CD14-positive monocyte (primary cell): ENCODE measurements around the gene KLRG1. TPM values are rescaled to one million over a fixed set of nuclear protein-coding genes. Genes with fewer than 3 reads are reported as not detected.

Experiments
- DNase-seq, 3 donors: peaks; one replicate each; pipeline ENCODE4 v3.0.0-alpha.2; 2011 to 2022
- H2AFZ ChIP-seq: 2 replicates; pipeline ENCODE4 v1.6.0; 2012; ENCODE audit warnings: mild to moderate bottlenecking, low read depth, low read length, inconsistent platforms; ENCODE audit not compliant: insufficient read depth, poor library complexity, severe bottlenecking
- H3K27ac ChIP-seq, 2 donors: 1 replicate in 1 of 2; 2 replicates in 1 of 2; pipeline ENCODE4 v1.5.1; 2012 to 2013; ENCODE audit warnings: low read length in 2 of 2, control low read depth in 1 of 2, inconsistent platforms in 1 of 2, low read depth in 1 of 2, mild to moderate bottlenecking in 1 of 2
- H3K27me3 ChIP-seq, 2 donors: one replicate each; pipeline versions ENCODE4 v1.6.0 to v1.6.1; 2011 to 2013; ENCODE audit warnings: low read length in 2 of 2; ENCODE audit not compliant: control insufficient read depth in 2 of 2, insufficient read depth in 2 of 2
- H3K36me3 ChIP-seq, 2 donors: replicated peaks in 1 of 2; 1 replicate in 1 of 2; 2 replicates in 1 of 2; pipeline versions ENCODE4 v1.5.1 to v1.6.1; 2012 to 2013; ENCODE audit warnings: low read length in 2 of 2, control low read depth in 1 of 2, inconsistent platforms in 1 of 2, mild to moderate bottlenecking in 1 of 2; ENCODE audit not compliant: insufficient read depth in 2 of 2, control insufficient read depth in 1 of 2
- H3K4me1 ChIP-seq, 2 donors: 1 replicate in 1 of 2; 2 replicates in 1 of 2; pipeline versions ENCODE4 v1.5.1 to v1.6.1; 2012 to 2013; ENCODE audit warnings: low read length in 2 of 2, control low read depth in 1 of 2, inconsistent platforms in 1 of 2, mild to moderate bottlenecking in 1 of 2, moderate library complexity in 1 of 2; ENCODE audit not compliant: insufficient read depth in 2 of 2, control insufficient read depth in 1 of 2
- H3K4me2 ChIP-seq: replicated peaks from 2 replicates; pipeline ENCODE3; 2012; ENCODE audit warnings: low read length, moderate library complexity, mild to moderate bottlenecking; ENCODE audit not compliant: poor library complexity, severe bottlenecking; ENCODE audit errors: extremely low read depth
- H3K4me3 ChIP-seq, 3 experiments: fragments of 200-600 bp in 1 of 3; sonication (generic) in 1 of 3; replicated peaks in 1 of 3; 1 replicate in 2 of 3; 2 replicates in 1 of 3; pipeline ENCODE4 v1.5.1; 2011 to 2013; ENCODE audit warnings: low read length in 3 of 3, mild to moderate bottlenecking in 3 of 3, control low read depth in 2 of 3, low read depth in 2 of 3, inconsistent platforms in 1 of 3, moderate library complexity in 1 of 3
- H3K79me2 ChIP-seq: 2 replicates; pipeline ENCODE4 v1.6.0; 2012; ENCODE audit warnings: mild to moderate bottlenecking, control low read depth, inconsistent platforms, low read length, moderate library complexity; ENCODE audit not compliant: insufficient read depth
- H3K9ac ChIP-seq: 2 replicates; pipeline ENCODE4 v1.6.0; 2017; ENCODE audit warnings: low read length, mild to moderate bottlenecking; ENCODE audit not compliant: insufficient read depth, poor library complexity, severe bottlenecking
- H3K9me3 ChIP-seq, 2 donors: replicated peaks in 1 of 2; 1 replicate in 1 of 2; 2 replicates in 1 of 2; pipeline versions ENCODE4 v1.5.1 to v1.6.1; 2012 to 2013; ENCODE audit warnings: low read length in 2 of 2, control low read depth in 1 of 2; ENCODE audit not compliant: control insufficient read depth in 1 of 2, insufficient read depth in 1 of 2
- H4K20me1 ChIP-seq: 2 replicates; pipeline ENCODE4 v1.6.0; 2012; ENCODE audit warnings: mild to moderate bottlenecking, low read length, control low read depth, moderate library complexity; ENCODE audit not compliant: insufficient read depth
- H3K27ac Mint-ChIP-seq, 7 donors: one replicate each; pipeline ENCODE4 v1.8.0; 2020; ENCODE audit warnings: mild to moderate bottlenecking in 7 of 7, mixed read lengths in 7 of 7, moderate library complexity in 6 of 7, inconsistent platforms in 2 of 7
- H3K27me3 Mint-ChIP-seq, 3 donors: one replicate each; pipeline ENCODE4 v1.8.0; 2021 to 2022; ENCODE audit warnings: low read depth in 3 of 3, mild to moderate bottlenecking in 3 of 3, mixed read lengths in 3 of 3, moderate library complexity in 3 of 3, inconsistent platforms in 1 of 3
- H3K36me3 Mint-ChIP-seq, 2 donors: one replicate each; pipeline ENCODE4 v1.8.0; 2020; ENCODE audit warnings: mixed read lengths in 2 of 2, inconsistent platforms in 1 of 2, mild to moderate bottlenecking in 1 of 2
- H3K4me1 Mint-ChIP-seq: one replicate; pipeline ENCODE4 v1.8.0; 2020; ENCODE audit warnings: mild to moderate bottlenecking, mixed read lengths
- H3K4me3 Mint-ChIP-seq, 2 donors: one replicate each; pipeline ENCODE4 v1.8.0; 2020; ENCODE audit warnings: mild to moderate bottlenecking in 2 of 2, mixed read lengths in 2 of 2, moderate library complexity in 1 of 2
- H3K9me3 Mint-ChIP-seq, 7 donors: one replicate each; pipeline ENCODE4 v1.8.0; 2020 to 2022; ENCODE audit warnings: mixed read lengths in 7 of 7, mild to moderate bottlenecking in 6 of 7, moderate library complexity in 6 of 7, inconsistent platforms in 2 of 7
- WGBS: methylation state at CpG from one replicate; pipeline ENCODE4 v1.1.5; 2013; ENCODE audit warnings: missing lambda C conversion rate; ENCODE audit not compliant: insufficient coverage; 5-methylcytosine and 5-hydroxymethylcytosine counted together
- intact Hi-C, 2 donors: fragments of 100-400 bp; cut with micrococcal nuclease; formaldehyde crosslinking; loops; one replicate each; pipeline versions ENCODE4 v1.15.0 to v1.15.1; 2023
- polyA plus RNA-seq, 3 donors: library from polyadenylated mRNA; depleted of rRNA in 1 of 3; unstranded in 2 of 3; stranded (reverse) in 1 of 3; fragments of 300-500 nt in 2 of 3; fragments of >200 nt in 1 of 3; fragmentation: Illumina TruSeq in 2 of 3; gene quantifications; 1 replicate in 2 of 3; 2 replicates in 1 of 3; pipeline ENCODE4 v1.2.3, GENCODE V29; 2012 to 2021
- TF ChIP-seq, protein P1 (sequence below): fragments of 200-600 bp; IDR thresholded peaks from one replicate; pipeline ENCODE4 v1.8.0; 2022; ENCODE audit warnings: antibody characterized with exemption, mild to moderate bottlenecking

KLRG1 gene
- polyA plus RNA-seq, 3 donors, result 1.1 to 3.4 (median 2.3) TPM

GRCh38 chr12:9047105-9047504 is 57.8 kb downstream of the KLRG1 start:
- DNase-seq, result no peak
- peaks cover 0 to 5% of the 10 kb centered on the region in 2 donors for H3K4me1 ChIP-seq
- H3K27me3 ChIP-seq, result no peaks in the 10 kb centered on the region
- H3K9me3 Mint-ChIP-seq, result peaks cover 0 to 3% (median 0%) of the 10 kb centered on the region in 7 donors
- H3K27me3 Mint-ChIP-seq, result peaks cover 0 to 4% (median 2%) of the 10 kb centered on the region in 3 donors
- WGBS, result 100% methylated on average over 1 of the region's 1 CpG
- no peaks in the 10 kb centered on the region for H3K36me3 ChIP-seq
- H4K20me1 ChIP-seq, result no peaks in the 10 kb centered on the region
- TF ChIP-seq, protein P1, sequence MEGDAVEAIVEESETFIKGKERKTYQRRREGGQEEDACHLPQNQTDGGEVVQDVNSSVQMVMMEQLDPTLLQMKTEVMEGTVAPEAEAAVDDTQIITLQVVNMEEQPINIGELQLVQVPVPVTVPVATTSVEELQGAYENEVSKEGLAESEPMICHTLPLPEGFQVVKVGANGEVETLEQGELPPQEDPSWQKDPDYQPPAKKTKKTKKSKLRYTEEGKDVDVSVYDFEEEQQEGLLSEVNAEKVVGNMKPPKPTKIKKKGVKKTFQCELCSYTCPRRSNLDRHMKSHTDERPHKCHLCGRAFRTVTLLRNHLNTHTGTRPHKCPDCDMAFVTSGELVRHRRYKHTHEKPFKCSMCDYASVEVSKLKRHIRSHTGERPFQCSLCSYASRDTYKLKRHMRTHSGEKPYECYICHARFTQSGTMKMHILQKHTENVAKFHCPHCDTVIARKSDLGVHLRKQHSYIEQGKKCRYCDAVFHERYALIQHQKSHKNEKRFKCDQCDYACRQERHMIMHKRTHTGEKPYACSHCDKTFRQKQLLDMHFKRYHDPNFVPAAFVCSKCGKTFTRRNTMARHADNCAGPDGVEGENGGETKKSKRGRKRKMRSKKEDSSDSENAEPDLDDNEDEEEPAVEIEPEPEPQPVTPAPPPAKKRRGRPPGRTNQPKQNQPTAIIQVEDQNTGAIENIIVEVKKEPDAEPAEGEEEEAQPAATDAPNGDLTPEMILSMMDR, result no peak
- H3K4me1 Mint-ChIP-seq, result peaks cover 9% of the 10 kb centered on the region
- no peaks in the 10 kb centered on the region for H3K9me3 ChIP-seq
- H3K9ac ChIP-seq, result no peak overlapping the region
- no peak overlapping the region for H3K27ac Mint-ChIP-seq
- H3K4me3 Mint-ChIP-seq, result no peak overlapping the region
- H3K36me3 Mint-ChIP-seq, result no peaks in the 10 kb centered on the region
- H3K79me2 ChIP-seq, result no peaks in the 10 kb centered on the region
- H2AFZ ChIP-seq, result no peak overlapping the region
- intact Hi-C loops, result no loop called here
- H3K4me2 ChIP-seq, result no peak overlapping the region
- H3K27ac ChIP-seq, result no peak overlapping the region
- H3K4me3 ChIP-seq, result no peak overlapping the region

- Mint-ChIP-seq H3K27ac (no peak overlapping the region), H3K4me3 (no peak overlapping the region), H3K36me3 (no peaks in the 10 kb centered on the region), H3K27me3 (peaks cover 0 to 2% (median 0%) of the 10 kb centered on the region in 3 donors), H3K4me1 (peaks cover 9% of the 10 kb centered on the region), H3K9me3 (peaks cover 0 to 3% (median 0%) of the 10 kb centered on the region in 7 donors)
- Histone ChIP-seq H3K9ac (no peak overlapping the region), H4K20me1 (no peaks in the 10 kb centered on the region), H3K27ac (no peak overlapping the region), H3K4me2 (no peak overlapping the region), H3K9me3 (no peaks in the 10 kb centered on the region), H3K4me1 (peaks cover 0 to 5% of the 10 kb centered on the region in 2 donors), H3K79me2 (no peaks in the 10 kb centered on the region), H3K27me3 (no peaks in the 10 kb centered on the region), H3K4me3 (no peak overlapping the region), H3K36me3 (no peaks in the 10 kb centered on the region), H2AFZ (peak overlapping the region; percentile 5)
- TF ChIP-seq, protein P1, result no peak
- 100% methylated on average over 1 of the region's 2 CpGs for WGBS
- intact Hi-C loops, result no loop called here
- no peak for DNase-seq
Observed at GRCh38 chr12:9048930-9049329, 59.6 kb downstream of the KLRG1 start.
